ENCODE data around the gene AFF3.

DNA sequence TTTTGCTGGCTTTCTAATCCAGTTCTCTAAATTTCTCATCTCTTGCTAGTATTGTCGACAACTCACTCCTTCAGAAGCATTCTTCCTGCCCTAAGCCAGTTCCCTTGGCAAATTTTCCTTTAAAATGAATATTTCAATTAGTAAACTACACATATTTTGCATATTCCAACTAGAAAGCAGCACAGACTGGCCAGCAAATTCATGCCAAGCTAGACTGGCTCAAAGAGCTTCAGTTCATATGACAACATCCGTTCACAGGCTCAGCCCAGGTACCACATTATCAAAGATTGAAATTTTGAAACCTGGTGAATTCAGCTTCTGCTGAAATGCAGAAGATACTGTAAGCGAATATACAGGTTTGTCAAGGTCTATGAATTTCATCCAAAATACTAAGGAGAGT, 64.5 kb downstream of the AFF3 start:
- no peak for TF ChIP-seq EZH2 (IDR thresholded peaks at IDR 0.05; ENCODE audit: low read length, missing control alignments)
- TF ChIP-seq, protein P1, sequence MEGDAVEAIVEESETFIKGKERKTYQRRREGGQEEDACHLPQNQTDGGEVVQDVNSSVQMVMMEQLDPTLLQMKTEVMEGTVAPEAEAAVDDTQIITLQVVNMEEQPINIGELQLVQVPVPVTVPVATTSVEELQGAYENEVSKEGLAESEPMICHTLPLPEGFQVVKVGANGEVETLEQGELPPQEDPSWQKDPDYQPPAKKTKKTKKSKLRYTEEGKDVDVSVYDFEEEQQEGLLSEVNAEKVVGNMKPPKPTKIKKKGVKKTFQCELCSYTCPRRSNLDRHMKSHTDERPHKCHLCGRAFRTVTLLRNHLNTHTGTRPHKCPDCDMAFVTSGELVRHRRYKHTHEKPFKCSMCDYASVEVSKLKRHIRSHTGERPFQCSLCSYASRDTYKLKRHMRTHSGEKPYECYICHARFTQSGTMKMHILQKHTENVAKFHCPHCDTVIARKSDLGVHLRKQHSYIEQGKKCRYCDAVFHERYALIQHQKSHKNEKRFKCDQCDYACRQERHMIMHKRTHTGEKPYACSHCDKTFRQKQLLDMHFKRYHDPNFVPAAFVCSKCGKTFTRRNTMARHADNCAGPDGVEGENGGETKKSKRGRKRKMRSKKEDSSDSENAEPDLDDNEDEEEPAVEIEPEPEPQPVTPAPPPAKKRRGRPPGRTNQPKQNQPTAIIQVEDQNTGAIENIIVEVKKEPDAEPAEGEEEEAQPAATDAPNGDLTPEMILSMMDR (conservative IDR thresholded peaks at IDR 0.05 in 1 of 2, IDR thresholded peaks at IDR 0.05 in 1 of 2; ENCODE audit: low read depth in 1 of 2, low read length in 2 of 2), result no peak

Measured in fibroblast of lung (primary cell).